ENCODE measurements around the gene NECAB3.

GRCh38 chr20:33645072-33645358, 29.2 kb downstream of the NECAB3 start:
- TF ChIP-seq CTCF (IDR thresholded peaks at IDR 0.05; ENCODE audit: low read depth, low read length, poor library complexity, severe bottlenecking) (no peak), EZH2phosphoT487 (IDR thresholded peaks at IDR 0.05; ENCODE audit: borderline replicate concordance, low read length) (no peak)

Data from DOHH2 (cell line).